ENCODE measurements around the gene LYPD3.

LYPD3 gene

GRCh38 chr19:43507880-43508279 lies 42.5 kb upstream of the LYPD3 start:
- no peaks in the 10 kb centered on the region for H3K27me3 ChIP-seq (ENCODE audit: insufficient read depth, low read length)
- no peak overlapping the region for H3K9ac ChIP-seq (ENCODE audit: low read length)
- no peak overlapping the region for H2AFZ ChIP-seq (ENCODE audit: low read length)
- no peaks in the 10 kb centered on the region for H4K20me1 ChIP-seq (ENCODE audit: insufficient read depth, low read length)
- peaks cover 19% of the 10 kb centered on the region for H3K4me1 ChIP-seq (ENCODE audit: insufficient read depth, low read length, severe bottlenecking)
- H3K27ac ChIP-seq (ENCODE audit: low read depth, low read length, poor library complexity, severe bottlenecking), result no peak overlapping the region
- no peaks in the 10 kb centered on the region for H3K36me3 ChIP-seq (ENCODE audit: insufficient read depth, low read length)
- no peaks in the 10 kb centered on the region for H3F3A ChIP-seq (ENCODE audit: insufficient read depth, low read length)
- no peaks in the 10 kb centered on the region for H3K9me3 ChIP-seq (ENCODE audit: low read length)
- no peak for TF ChIP-seq EZH2 (IDR thresholded peaks at IDR 0.05; ENCODE audit: borderline replicate concordance, low read length)
- TF ChIP-seq CTCF (IDR thresholded peaks at IDR 0.05; ENCODE audit: low read length), result no peak
- H3K9me2 ChIP-seq (ENCODE audit: low read depth, low read length), result no peaks in the 10 kb centered on the region
- H3K4me3 ChIP-seq (ENCODE audit: low read depth, low read length, poor library complexity, severe bottlenecking), result no peak overlapping the region
- no peaks in the 10 kb centered on the region for H3K79me2 ChIP-seq (ENCODE audit: insufficient read depth, low read length)
- no peak overlapping the region for H3K4me2 ChIP-seq (ENCODE audit: low read length)

GRCh38 chr19:43506629-43507028 lies 41.2 kb upstream of the LYPD3 start:
- no peak overlapping the region for H3K4me3 ChIP-seq (ENCODE audit: low read depth, low read length, poor library complexity, severe bottlenecking)
- H3K9me2 ChIP-seq (ENCODE audit: low read depth, low read length), result no peaks in the 10 kb centered on the region
- no peaks in the 10 kb centered on the region for H3K36me3 ChIP-seq (ENCODE audit: insufficient read depth, low read length)
- no peaks in the 10 kb centered on the region for H3K9me3 ChIP-seq (ENCODE audit: low read length)
- H3K27ac ChIP-seq (ENCODE audit: low read depth, low read length, poor library complexity, severe bottlenecking), result no peak overlapping the region
- no peak overlapping the region for H3K4me2 ChIP-seq (ENCODE audit: low read length)
- peaks cover 21% of the 10 kb centered on the region for H3K4me1 ChIP-seq (ENCODE audit: insufficient read depth, low read length, severe bottlenecking)
- H2AFZ ChIP-seq (ENCODE audit: low read length), result no peak overlapping the region
- TF ChIP-seq CTCF (IDR thresholded peaks at IDR 0.05; ENCODE audit: low read length) (no peak), EZH2 (IDR thresholded peaks at IDR 0.05; ENCODE audit: borderline replicate concordance, low read length) (no peak)
- H3K79me2 ChIP-seq (ENCODE audit: insufficient read depth, low read length), result no peaks in the 10 kb centered on the region
- H3F3A ChIP-seq (ENCODE audit: insufficient read depth, low read length), result no peaks in the 10 kb centered on the region
- no peaks in the 10 kb centered on the region for H3K27me3 ChIP-seq (ENCODE audit: insufficient read depth, low read length)
- H3K9ac ChIP-seq (ENCODE audit: low read length), result no peak overlapping the region
- no peaks in the 10 kb centered on the region for H4K20me1 ChIP-seq (ENCODE audit: insufficient read depth, low read length)

- H3K27ac ChIP-seq (ENCODE audit: low read depth, low read length, poor library complexity, severe bottlenecking), result no peak overlapping the region
These were observed 40.5 kb upstream of the LYPD3 start for GRCh38 chr19:43505941-43506340.

More at GRCh38 chr19:43505941-43506340, 40.5 kb upstream of the LYPD3 start:
- no peaks in the 10 kb centered on the region for H3K79me2 ChIP-seq (ENCODE audit: insufficient read depth, low read length)
- H3F3A ChIP-seq (ENCODE audit: insufficient read depth, low read length), result no peaks in the 10 kb centered on the region
- H3K4me3 ChIP-seq (ENCODE audit: low read depth, low read length, poor library complexity, severe bottlenecking), result no peak overlapping the region
- no peak overlapping the region for H3K4me2 ChIP-seq (ENCODE audit: low read length)
- H2AFZ ChIP-seq (ENCODE audit: low read length), result no peak overlapping the region
- no peak overlapping the region for H3K9ac ChIP-seq (ENCODE audit: low read length)
- no peaks in the 10 kb centered on the region for H3K9me3 ChIP-seq (ENCODE audit: low read length)
- no peaks in the 10 kb centered on the region for H3K36me3 ChIP-seq (ENCODE audit: insufficient read depth, low read length)
- peaks cover 21% of the 10 kb centered on the region for H3K4me1 ChIP-seq (ENCODE audit: insufficient read depth, low read length, severe bottlenecking)
- no peaks in the 10 kb centered on the region for H4K20me1 ChIP-seq (ENCODE audit: insufficient read depth, low read length)
- no peaks in the 10 kb centered on the region for H3K27me3 ChIP-seq (ENCODE audit: insufficient read depth, low read length)
- TF ChIP-seq CTCF (IDR thresholded peaks at IDR 0.05; ENCODE audit: low read length), result no peak
- TF ChIP-seq EZH2 (IDR thresholded peaks at IDR 0.05; ENCODE audit: borderline replicate concordance, low read length), result no peak
- no peaks in the 10 kb centered on the region for H3K9me2 ChIP-seq (ENCODE audit: low read depth, low read length)

Measured in OCI-LY1 (cell line).